Activated effector memory CD4-positive, alpha-beta T cell treated with anti-CD3 and anti-CD28 coated beads, Interleukin-2, amount 50 U/mL, for 16 hours (primary cell): ENCODE results near the gene POLR2I.
"Not testable (repeated sequence)": the region's sequence is repeated elsewhere in the genome, so short reads cannot be mapped to it uniquely, and the experiment has no call there.

Experiments used
- DNase-seq: peaks from one replicate; pipeline ENCODE4 v3.0.0-alpha.2; 2020

POLR2I gene

DNA sequence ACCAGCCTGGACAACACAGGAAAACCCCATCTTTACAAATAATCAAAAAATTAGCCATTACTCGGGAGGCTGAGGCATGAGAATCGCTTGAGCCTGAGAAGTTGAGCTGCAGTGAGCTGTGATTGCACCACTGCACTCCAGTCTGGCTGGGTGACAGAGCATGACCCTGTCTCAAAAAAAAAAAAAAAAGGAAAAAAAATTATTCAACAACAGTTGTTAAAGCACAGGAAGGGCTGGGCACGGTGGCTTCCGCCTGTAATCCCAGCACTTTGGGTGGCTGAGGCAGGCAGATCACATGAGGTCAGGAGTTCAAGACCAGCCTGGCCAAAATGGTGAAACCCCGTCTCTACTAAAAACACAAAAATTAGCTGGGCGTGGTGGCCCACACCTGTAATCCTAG, 16.5 kb upstream of the POLR2I start:
- DNase-seq, result not testable (repeated sequence)

DNA sequence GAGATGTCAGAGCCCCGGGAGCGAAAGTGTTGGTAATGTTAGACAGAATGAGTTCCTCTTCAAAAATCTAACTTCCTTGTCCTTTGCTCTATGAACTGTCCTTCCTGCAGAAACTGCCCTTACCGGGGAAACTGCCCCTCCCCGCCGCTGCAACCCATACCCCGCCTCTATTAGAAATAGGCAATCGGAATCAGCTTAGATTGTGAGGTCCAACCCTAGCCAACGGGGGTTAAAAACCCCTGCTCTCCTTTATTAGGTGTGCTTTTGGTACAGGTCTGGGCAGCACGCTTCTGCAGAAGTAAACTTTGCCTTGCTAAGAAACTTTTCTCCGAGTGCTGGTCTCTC, 13.7 kb upstream of the POLR2I start:
- DNase-seq, result no peak

DNA sequence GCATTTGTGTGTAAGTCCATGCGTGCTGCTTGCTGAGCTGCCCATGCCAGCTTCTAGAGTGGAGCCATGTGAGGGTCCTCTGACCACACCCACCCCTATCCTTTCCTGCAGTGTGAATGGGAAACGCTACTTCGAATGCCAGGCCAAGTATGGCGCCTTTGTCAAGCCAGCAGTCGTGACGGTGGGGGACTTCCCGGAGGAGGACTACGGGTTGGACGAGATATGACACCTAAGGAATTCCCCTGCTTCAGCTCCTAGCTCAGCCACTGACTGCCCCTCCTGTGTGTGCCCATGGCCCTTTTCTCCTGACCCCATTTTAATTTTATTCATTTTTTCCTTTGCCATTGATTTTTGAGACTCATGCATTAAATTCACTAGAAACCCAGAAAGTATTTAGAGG, 10.9 kb upstream of the POLR2I start:
- no peak for DNase-seq

DNA sequence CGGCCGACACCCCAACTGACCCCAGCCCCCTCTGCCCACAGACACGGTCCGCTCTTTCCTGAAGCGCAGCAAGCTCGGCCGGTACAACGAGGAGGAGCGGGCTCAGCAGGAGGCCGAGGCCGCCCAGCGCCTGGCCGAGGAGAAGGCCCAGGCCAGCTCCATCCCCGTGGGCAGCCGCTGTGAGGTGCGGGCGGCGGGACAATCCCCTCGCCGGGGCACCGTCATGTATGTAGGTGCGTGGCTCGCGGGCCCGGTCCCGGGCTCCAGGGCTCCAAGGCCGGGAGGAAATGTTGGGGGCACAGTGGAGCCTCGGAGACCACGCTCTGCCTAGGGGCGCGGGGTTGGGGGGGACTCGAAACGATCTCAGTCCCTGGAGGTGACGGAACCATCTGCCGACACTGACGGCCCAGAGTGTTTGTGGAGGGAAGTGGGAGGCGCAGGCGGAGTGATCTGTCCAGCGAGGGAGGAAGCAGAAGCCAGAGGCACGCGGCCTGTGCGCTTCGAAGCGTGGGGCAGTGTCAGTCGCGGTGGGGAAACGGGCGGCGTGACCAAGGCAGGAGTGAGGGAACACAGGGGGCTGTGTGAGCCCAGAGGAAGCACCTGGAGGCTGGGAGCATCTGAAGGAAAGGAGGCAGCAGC, 6.9 kb upstream of the POLR2I start:
- no peak for DNase-seq

DNA sequence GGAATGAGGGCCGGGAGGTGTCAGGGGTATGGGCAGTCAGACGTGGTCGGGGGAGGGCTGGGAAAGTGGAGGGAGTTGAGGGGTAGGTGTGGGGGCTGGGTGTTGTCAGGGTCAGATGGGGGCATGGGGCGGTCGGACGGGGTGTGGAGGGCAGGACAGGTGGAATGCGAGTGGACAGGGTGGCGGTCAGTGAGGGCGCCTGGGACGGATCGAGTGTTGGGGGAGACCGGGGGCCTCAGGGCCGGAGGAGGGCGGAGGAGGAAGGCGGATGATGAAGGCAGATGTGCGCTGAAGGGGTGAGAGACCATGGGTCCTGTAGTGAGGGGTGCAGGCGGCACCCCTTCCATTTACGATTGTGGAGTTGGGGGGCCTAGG, 6.3 kb upstream of the POLR2I start:
- no peak for DNase-seq

DNA sequence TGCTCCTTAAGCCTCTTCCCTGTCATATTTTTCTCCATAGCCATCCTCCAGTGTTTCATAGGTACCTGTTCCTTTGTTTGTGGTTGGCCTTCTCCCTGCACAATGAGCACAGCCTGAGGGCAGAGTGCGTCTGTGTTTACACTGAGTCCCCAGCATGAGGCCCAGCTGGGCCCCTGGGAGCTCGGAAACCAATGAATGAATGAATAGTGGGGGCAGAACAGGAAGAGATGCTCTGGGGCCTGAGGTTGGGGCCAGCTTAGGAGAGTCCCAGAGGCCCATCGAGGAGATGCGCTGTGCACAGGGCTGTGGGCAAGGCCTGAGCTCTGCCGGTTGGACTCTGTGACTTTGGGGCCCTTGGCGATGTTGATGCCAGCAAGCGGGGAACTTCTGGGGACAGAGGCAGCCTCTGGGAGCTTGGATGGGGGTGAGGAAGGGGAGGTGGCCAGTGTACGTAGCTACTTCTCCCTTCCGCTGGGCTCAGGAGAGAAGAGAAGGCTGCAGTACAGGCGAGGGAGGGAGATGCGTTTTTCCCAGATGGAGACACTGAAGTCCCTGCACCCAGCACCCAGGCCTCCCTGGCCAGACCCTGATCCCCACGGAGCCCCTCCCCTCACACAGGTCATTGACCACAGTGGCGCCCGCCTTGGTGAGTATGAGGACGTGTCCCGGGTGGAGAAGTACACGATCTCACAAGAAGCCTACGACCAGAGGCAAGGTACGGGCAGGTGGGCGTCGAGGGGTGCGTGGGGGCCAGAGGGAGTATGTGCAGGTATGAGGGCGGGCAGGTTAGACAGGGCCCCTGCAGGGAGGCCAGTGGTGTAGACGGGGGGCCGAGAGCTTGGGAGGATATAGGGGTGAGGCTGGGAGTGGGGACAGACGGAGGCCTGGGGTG, 5.7 kb upstream of the POLR2I start:
- DNase-seq, result no peak

DNA sequence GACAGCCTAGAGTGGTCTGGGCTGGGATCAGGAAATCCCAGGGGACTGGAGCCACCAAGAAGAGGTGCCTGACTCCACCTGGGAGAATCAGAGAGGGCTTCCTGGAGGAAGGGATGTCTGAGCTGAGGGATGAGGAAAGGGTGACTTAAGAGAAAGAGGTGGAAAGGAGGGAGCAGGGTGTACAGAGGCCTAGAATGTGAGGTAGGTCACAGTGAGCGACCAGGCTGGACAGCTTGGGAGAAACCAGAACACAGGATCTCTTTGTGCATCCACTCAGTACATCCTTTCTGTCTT, 1.6 kb upstream of the POLR2I start:
- no peak for DNase-seq

DNA sequence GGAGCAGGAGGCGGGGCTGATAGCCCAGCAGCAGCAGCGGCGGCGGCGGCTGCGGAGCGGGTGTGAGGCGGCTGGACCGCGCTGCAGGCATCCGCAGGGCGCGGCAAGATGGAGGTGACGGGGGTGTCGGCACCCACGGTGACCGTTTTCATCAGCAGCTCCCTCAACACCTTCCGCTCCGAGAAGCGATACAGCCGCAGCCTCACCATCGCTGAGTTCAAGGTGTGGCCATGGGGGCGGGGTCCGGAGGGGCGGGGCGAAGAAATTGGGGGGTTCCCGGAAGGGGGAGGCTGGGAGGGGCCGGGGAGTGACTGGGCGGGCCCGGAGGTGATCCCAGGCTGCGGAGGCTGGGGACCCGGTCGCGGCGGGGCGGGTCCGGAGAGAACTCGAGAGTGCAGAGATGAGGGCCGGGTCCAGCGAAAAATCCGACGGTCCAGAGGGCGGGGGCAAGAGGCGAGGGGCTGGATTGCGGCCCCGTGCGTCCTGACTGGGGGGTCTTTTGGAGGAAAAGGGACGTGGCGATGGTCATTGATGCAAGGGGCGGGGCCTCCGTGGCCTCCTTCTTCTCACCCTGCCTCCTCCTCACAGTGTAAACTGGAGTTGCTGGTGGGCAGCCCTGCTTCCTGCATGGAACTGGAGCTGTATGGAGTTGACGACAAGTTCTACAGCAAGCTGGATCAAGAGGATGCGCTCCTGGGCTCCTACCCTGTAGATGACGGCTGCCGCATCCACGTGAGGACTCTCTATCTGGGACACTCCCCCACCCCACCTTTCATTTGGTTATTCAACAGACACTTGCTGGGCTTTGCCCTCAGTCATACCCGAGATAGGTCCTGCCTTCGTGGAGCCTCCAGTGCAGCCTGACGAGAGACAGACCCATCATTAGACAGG, 1.0 kb upstream of the POLR2I start, which contains the start of gene TBCB:
Gene TBCB, plus strand, starts transcription at position 16 of the 891 bp plus-strand sequence. Its CDS starts 93 bp downstream, at position 109.
- peak; percentile 95 for DNase-seq

DNA sequence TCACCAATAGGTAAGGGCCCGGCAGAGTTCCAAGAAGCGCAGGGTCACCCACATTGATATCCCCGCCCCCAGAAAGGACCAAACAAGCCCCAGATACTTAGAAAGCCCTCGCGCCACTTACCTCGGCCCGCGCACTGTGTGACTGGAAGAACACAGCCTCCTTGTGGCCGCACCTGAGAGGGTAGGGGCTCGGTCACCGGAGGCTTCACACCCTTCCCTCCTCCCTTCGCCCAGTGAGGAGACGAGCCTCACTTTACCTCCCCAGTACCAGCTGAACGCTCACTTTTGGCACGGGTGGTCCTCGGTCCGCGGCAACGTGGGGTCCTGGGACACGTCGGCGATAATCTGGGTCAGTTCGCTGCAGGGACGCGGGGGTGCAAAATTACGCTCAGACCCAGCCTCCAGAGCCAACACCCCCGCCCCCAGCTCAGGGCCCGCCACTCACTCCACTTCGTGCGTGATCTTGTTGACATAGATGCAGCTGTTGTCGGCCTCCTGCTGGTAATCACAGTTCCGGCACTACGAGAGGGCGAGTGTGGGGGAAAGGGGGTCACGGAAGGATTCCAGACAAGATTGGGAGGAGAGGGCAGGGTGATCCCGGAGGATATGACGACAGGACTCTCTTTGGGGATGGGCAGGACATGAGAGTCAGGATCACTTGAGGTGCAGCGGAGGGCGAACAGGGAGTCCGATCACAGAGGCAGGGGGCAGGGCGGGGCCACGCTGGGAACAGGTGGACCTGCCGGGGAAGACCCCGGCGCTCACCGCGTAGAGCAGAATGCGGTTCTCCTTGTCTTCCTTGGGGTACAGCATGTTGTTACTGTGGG, 568 bp downstream of the POLR2I start:
- DNase-seq, result no peak

DNA sequence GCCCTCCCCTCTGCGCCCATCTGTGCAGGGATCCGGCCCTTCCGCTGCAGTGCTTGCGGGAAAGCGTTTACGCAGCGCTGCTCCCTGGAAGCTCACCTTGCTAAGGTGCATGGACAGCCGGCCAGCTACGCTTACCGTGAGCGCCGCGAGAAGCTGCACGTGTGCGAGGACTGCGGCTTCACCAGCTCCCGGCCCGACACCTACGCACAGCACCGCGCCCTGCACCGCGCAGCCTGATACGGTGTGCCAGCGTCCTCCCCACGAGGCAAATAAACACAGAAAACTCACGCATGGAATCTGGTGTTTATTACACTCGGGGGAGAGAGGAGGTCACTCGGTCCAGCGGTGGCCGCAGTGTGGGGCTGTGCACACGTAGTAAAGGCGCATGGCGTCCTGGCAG, 1.2 kb downstream of the POLR2I start:
- DNase-seq, result no peak

DNA sequence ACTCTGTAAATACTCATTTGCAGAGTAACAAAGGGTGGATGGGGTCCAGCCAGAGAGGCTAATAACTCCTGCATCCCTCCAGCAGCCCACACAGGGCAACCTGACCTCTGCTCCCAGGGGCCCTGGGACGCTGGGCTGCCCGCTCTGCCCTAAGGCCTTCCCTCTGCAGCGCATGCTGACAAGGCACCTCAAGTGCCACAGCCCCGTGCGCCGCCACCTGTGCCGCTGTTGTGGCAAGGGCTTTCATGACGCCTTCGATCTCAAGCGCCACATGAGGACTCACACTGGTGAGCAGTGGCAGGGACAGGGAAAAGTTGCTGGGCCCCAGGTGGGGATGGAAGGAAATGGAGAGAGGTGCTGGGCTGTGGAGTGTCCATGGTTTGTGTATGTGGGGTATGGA, 2.0 kb downstream of the POLR2I start:
- DNase-seq, result no peak

DNA sequence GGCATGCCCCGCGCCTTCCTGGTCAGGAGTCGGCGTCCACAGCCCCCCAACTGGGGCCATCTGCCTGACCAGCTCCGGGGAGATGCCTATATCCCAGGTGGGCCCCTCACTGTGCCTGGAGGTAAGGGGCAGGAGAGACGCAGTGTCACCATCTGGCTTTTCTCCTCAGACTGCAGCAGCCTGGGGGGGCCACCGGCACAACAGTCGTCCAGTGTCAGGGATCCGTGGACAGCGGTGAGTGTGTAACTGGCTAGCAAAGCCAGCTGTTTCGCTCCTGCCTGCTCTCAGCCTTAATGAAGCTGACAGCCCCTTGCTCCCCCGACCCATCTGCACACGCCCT, 3.5 kb downstream of the POLR2I start:
- no peak for DNase-seq

DNA sequence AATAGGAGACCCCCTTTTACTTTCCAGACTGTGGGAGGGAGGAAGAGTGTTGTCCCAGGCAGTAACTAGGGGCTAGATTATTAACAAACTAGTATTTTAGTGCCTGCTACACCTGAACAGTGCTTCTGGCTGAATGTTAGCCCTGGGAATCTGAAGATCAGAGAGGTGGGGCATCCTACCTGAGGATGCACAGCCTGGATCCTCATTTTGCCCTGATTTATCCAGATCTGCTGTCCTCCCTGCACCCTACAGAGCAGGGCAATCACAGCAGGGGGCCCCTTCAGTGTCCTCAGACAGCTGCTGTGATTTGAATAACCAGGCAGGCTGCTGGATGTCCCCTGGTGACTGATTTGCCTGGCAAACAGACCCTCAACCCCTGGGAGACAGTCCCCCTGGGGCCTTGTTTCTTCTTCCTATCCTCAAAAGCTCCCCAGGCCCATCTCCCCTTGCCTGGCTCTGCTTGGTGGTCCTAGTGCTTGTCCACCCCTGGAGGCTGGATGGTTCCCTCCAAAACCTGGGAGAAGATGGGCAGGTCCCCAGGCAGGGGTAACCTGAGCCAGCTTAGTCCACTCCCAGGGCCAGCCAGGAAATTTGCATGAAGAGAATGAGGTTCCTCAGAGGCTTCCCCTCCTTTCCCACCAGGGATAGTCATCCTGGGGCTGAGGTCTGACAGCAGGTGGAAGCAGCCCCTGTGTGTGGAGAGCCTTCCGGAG, 4.0 kb downstream of the POLR2I start, which contains the start of gene OVOL3:
Gene OVOL3, plus strand, starts transcription at position 657 of the 713 bp plus-strand sequence. CDS start 60 bp downstream, outside the sequence.
- no peak for DNase-seq

DNA sequence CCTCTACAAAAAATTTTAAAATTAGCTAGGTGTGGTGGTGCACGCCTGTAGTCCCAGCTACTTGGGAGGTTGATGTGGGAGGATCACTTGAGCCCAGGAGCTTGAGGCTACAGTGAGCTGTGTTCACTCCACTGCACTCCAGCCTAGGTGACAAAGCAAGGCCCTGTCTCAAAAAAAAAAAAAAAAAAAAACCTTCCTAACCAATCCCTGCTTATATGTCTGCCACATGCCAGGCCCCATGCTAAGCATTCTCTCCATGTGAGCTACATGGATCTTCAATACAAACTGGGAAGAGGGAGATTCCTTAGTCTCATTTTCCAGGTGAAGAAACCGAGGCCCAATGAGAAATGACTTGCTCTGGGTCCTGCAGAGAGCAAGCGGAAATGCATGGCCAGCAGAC, 6.0 kb downstream of the POLR2I start:
- DNase-seq, result no peak

DNA sequence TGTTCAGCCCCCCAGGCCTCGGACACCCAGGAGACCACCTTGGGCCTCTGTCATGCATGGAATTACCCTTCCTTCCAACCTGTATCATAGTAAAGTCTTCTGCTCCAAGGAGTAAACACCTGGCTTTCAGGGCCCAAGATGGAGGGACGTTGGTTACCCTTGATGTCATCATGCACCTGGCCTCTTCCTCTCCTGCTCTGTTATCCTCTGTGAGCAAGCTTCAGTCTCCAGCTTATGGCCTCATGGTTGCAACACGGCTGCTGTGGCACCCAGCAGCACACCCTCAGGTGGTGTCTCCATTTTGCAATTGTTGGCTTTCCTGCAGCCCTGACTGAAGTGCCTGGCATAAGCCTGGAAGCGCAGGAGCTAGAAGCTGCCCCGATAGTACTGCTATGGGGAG, 7.7 kb downstream of the POLR2I start:
- no peak for DNase-seq

DNA sequence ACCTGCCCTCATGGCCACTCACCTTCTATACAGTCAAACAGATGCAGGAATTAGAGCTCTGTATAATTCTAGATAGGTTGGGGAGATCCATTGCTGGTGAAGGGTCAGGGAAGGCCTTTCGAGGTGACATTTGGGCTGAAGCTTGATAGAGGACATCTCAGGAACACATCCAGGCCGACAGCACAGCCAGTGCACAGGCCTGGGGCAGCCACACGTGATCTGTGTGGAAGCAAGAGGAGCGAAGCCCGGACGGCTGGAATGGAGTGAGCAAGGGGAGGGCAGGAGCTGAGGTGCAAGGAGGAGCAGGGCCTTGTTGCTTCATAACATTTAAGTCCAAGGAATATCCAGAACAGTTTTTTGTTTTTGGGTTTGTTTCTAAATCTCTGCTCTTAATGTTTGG, 8.2 kb downstream of the POLR2I start:
- DNase-seq, result no peak

DNA sequence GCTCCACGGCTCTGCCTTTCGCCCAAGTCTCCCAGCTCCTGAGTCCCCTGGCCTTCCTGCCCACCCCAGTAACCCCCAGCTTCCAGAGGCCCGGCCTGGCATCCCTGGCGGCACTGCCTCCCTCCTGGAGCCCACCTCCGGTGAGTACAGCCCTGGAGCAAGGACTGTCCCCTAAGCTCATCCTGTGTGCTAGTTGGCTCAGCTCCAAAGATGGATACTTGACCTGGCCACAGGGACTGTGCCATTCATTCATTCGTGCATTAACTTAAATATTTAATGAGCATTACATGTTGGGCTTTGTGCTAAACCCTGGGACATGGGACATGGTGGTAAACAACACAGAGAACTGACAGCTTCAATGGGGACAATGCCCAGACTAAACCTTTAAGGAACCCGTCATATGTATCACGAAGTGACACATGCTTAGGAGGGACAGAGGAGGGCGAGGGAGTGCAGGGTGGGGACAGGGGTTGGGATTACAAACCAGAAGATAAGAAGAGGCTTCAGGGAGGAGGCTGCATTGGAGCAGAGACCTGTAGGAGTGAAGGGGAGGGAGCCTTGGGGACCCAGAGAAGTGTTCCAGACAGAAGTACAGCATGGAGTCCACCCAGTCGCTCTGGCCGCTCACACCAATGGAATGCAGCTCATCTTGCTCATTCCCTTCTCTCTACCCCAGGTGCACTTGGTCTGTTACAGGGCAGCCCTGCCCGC, 10.7 kb downstream of the POLR2I start:
- no peak for DNase-seq

DNA sequence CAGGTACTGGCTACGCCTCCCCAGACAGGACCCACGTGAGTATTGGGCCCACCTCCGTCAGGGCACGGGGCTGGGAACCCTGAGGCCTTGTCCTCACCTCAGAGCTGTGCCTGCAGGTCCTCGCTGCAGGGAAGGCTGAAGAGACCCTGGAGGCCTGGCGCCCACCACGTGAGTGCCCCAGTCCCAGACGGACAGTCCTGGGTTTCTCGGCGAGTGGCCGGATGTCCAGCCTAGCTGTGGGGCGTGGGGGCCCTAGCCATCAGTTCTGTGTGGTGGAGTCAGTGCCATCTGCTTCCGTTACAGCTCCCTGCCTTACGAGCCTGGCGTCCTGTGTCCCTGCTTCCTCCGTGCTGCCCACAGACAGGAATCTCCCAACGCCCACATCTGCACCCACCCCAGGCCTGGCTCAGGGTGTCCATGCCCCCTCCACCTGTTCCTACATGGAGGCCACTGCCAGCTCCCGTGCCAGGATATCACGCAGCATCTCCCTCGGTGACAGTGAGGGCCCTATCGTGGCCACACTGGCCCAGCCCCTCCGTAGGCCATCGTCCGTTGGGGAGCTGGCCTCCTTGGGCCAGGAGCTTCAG, 11.5 kb downstream of the POLR2I start:
- no peak for DNase-seq

DNA sequence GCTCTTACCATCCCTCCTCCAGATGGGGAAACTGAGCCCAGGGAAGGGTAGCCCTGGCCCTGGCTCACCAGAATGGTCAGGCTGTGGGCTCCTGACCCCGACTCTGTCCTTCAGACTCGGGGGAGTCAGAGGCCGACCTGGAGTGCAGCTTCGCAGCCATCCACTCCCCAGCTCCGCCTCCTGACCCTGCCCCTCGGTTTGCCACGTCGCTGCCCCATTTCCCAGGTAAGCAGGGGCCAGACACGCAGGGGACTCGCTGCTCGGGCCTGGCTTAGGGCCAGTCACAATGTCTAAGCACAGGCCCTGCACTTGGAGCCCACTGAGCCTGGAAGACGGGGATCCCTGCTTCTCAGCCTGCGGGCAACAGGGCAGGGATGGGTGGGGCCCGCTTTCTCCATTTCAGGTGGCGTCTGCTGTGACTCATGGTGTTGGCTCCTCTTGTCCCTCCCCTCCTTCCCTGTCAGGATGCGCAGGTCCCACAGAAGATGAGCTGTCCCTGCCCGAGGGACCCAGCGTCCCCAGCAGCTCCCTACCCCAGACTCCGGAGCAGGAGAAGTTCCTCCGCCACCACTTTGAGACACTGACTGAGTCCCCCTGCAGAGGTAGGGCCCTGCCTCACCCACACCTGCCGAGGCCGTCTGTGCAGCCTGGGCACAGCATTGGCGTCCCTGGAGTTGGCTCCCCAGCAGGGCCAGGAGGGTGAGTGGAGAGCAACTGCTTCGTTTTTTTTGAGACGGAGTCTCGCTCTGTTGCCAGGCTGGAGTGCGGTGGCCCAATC, 12.9 kb downstream of the POLR2I start:
- no peak for DNase-seq

DNA sequence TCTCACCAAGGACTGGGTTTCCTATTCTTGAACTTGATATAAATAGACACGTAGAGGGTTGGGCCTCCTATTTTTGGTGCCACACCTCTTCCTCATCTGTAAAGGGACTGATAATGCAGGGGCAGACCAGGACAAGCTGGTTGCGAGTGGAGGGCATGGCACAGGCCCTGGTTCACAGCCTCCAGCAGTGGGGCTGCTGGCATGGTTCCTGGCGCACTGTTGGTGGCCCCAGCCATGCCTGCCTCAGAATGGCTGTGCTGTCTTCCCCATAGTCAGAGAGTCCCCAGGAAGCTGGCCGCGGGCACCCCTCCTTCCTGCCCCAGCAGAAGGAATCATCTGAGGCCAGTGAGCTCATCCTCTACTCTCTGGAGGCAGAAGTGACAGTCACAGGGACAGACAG, 14.2 kb downstream of the POLR2I start:
- no peak for DNase-seq
